GM19324 (cell line): ENCODE measurements around the gene ELFN1.

Experiments
- ATAC-seq: cut with Tn5 transposase; IDR thresholded peaks from one replicate; pipeline ENCODE4 v1.9.1; 2021; ENCODE audit warnings: mild to moderate bottlenecking, moderate library complexity; ENCODE audit not compliant: unreplicated experiment, low FRiP score

The ELFN1 gene

DNA sequence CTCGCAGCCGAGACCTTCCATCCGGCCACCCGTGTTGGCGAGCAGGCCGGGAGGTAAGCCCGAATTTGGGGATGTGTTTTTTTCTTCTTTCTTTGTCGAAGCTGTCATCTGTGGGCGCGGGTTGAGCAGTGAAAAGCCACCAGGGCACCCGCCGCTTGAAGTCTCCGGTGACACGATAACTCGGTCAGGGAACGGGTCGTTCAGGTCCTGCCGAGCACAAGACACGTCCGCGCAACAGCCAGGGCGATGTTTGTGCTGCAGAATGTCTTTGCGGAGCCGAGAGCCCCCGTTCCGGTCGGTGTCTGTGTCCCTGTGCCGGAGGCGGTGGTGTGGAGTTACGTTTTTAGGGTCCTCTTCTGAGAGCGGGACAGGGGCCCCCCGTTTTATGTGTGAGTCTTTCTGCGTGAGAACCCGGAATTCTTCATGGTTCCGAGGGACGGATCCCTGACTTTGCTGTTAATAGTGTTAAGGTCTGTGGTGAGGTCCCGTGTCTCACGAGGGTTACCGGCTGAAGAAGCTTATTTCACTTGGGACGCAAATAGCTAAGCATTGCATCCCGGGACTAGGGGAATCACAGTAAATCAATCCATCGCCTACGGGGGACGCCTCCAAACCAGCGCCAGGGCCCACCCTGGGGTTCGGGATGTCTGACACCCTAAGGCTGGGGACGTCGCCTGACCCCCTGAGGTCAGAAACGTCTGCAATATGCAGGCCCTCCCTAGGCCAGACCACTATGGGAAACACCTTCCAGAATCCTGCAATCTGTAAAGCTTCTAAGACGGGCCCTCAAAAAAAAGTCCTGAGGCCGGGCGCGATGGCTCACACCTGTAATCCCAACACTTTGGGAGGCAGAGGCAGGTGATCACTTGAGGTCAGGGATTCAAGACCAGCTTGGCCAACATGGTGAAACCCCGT, 99.5 kb downstream of the ELFN1 start:
- ATAC-seq = no peak

DNA sequence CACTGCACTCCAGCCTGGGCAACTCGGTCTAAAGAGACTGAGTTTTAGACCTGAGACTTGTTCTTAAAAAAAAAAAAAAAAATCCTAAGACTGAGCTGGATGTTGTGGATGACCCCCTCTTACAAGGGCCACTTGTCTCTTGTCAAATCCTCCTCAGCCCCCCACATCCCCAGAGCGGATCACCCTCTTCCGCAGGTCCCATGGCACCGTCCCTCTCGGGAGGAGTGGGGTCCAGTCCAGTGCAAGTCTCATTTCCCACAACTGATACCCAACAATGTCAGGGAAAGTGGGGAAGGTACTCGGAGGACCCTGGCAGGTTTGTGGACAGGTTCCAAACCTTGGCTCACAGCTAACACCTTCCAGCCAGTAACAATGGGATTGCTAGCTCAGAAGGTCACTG, 100.3 kb downstream of the ELFN1 start:
- ATAC-seq = no peak

DNA sequence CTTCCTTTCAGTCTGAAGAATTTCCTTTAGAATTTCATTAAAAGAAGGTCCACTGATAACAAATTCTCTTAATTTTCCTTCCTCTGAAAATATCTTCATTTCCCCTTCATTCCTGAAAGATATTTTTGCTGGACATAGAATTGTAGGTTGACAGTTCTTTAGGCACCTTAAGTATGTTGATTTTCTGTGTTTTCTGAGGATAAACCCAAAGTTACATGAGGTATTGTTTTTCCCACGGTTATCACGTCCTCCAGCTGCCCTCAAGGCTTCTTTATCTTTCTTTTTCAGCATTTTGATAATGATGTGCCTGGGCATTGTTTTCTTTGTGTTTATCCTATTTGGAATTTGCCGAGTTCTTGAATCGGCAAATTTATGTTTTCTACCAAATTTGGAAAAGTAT, 105.3 kb downstream of the ELFN1 start:
- no peak for ATAC-seq

DNA sequence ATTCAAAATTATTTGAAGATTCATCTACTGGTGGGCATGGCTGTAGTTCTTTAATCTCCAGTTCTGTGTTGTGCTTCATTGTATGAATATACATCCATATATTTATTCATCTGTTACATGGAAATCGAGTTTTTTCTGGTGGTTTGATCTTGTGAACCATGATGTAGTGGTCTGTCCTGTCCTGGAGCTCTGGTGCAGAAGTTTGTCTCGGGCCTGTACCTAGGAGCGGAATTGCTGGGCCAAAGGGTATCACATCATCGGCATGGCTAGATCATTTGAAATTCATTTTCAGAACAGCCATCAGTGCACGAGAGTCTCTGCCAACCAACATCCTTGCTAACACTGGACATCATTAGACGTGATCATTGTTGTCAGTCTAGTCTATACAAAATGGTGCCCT, 107.0 kb downstream of the ELFN1 start:
- ATAC-seq = no peak

DNA sequence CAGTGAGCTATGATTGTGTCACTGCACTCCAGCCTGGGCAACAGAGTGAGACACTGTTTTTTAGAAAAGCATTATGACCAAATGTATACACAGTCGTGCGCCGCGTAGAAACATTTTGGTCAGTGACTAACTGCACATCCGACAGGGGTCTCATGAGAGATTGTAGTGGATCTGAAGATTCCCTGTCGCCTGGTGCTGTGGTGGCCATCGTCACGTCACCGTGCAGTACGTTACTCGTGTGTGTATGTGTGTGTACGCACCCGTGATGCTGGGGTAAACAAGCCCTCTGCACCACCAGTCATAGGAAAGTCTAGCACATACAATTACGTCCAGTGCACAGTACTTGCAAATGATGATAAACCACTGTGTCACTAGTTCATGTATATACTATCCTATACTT, 109.4 kb downstream of the ELFN1 start:
- ATAC-seq = no peak

DNA sequence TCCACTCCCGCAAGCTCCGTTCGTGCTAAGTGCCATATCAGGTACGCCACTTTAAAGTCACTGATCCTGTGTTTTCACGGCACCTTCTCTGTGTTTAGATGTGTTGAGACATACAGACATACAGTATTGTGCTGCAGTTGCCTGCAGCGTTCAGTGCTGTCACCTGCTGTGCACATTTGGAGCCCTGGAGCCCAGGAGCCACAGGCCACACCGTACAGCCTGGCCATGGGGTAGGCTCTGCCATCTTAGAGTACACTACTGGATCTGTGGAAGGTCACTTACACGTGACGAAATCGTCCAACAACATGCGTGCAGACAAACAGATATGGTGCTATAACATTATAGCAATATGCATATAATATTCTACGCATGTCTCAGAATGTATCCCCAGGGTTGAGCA, 111.3 kb downstream of the ELFN1 start:
- no peak for ATAC-seq

DNA sequence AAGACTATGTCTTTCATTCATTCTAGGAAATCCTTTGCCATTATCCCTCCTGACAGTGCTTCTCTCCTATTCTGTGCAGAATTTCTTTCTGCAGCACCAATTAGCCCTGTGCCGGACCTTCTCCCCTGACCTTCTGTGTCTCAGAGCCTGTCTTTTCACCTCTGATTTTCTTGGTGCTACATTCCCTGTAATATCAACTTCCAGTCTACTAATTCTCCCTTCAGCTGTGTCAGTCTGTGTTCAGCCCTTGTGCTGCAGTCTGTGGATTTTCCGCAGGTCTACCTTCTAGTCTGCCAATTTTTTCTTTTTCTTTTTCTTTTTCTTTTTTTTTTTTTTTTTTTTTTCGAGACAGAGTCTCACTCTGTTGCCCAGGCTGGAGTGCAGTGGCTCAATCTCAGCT, 115.8 kb downstream of the ELFN1 start:
- no peak for ATAC-seq

DNA sequence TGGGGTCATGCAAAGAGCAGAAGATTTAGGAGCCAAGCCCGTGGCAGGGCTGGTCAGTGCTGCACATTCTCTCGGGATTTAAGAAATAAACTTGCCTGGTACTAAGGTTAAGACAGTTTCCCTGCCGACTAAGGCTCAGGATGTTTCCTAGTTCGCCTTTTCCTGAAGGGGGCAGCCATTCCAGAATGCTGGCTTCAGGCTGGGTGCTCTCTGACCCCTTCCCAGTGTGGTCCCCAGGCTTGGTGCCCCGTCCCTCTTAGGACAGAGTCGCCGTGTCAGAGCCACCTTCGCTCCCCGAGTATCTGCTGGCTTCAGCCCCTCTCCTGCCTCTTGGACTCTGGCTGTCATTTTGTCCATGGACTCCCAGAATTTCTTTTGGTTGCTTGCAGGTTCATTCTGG, 117.2 kb downstream of the ELFN1 start:
- ATAC-seq = no peak

DNA sequence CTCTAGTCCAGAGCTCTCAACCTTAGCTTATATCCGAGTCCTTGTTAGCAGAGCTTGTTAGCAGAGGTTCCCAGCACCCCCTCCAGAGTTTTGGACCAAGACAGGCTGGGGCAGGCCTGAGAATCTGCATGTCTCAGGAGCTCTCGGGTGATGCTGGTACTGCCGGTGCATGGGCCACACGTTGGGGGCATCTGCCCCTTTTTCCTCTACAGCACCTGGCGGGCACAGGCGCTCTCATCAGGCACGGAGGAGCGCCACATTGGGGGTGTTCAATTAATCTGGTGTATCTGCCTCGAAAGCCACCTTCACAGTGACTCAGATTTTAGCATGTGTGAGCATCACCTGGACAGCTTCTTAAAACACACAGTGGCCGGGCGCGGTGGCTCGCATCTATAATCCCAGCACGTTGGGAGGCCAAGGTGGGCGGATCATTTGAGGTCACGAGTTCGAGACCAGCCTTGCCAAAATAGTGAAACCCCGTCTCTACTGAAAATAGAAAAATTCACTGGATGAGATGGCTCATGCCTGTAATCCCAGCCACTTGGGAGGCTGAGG, 117.7 kb downstream of the ELFN1 start:
- ATAC-seq = no peak

DNA sequence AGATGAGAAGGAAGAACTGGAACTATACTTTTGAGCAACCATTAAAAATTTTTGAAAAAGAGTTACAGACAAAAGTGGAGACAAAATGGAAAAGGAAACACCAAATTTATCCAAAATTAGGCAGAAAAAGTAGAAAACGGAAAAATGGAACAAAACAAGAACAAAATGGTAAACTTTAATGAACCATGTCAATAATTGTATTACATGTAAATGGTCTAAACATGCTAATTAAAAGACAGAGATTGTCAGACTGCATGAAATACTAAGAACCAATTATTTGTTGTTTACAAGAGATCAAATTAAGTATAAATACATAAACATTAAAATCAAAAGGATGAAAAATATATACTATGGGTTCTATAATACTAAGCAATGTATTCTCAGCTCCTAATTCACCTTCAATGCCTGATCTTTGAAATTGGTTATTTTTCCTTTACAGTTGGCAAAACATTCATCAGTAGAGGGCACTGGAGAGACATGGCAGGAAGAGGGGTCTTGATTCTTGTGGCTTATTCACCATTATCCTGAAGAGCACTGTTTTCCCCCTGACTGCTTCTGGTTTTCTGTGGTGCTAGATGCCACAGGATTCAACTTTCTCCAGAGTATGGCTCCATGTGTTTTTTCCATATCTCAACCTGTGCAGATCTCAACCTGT, 124.9 kb downstream of the ELFN1 start:
- no peak for ATAC-seq
